Activated CD4-positive, alpha-beta T cell treated with anti-CD3 and anti-CD28 coated beads, Interleukin-2, amount 50 U/mL, for 16 hours (primary cell): ENCODE measurements around the gene SEMA3D.

Experiments used
- DNase-seq: peaks from one replicate; pipeline ENCODE4 v3.0.0-alpha.2; 2020

Gene SEMA3D

DNA sequence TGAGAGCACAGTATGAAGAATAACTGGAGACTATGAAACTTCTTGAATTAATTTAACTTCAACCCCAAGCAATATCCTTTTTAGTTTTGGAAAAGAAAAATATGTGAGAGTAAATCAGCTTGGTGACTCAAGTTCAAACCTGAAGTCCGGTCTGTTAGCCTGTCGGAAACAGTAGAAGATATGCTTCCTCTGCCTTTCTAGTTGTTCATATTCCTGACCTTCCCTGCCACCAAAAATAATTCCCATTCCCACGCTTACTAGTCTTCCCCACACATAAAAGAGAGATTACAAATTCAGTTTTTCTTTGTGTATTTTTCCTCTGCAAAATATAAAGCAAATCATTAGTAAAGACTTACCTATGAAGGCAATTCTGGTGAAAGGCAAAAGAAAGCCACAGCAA, 3.6 kb downstream of the SEMA3D start:
- no peak for DNase-seq

DNA sequence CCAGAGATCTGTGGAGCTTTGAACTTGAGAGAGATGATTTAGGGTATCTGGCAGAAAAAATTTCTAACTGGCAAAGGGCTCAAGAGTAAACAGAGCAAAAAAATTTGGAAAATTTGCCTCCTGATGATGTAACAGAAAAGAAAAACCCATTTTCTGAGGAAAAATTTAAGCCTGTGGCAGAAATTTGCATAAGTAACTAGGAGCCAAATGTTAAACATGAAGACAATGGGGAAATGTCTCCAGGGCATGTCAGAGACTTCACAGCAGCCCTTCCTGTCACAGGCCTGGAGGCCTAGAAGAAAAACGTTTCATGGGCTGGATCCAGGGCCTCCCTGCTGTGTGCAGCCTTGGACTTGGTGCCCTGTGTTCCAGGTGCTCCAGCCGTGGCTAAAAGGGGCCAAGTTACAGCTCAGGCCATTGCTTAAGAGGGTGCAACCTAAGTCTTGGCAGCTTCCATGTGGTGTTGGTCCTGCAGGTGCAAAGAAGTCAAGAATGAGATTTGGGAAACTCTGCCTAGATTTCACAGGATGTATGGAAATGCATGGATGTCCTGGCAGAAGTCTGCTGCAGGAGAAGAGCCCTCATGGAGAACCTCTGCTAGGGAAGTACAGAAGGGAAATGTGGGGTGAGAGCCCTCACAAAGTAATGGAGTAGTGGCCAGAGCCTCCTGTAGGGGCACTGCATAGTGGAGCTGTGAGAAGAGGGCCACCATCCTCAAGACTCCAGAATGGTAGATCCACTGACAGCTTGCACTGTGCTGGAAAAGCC, 8.1 kb downstream of the SEMA3D start:
- DNase-seq = no peak

DNA sequence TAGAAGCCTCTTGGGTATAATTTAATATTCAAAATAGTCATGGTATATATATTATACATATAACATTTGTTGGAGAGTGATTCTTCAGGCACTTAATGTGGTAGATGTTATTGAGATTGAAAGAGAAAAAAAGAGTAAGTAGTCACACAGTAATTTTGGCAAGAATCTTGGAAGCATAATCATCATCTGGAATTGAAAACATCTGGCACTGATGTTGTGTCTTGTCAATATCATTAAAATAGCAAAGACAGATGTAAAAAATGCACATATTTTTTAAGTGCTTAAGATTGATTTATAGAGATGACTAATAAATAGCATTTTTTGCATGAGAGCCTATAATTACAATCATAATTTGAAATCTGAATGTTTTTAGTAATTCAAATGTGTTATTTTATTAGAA, 9.5 kb downstream of the SEMA3D start:
- no peak for DNase-seq

DNA sequence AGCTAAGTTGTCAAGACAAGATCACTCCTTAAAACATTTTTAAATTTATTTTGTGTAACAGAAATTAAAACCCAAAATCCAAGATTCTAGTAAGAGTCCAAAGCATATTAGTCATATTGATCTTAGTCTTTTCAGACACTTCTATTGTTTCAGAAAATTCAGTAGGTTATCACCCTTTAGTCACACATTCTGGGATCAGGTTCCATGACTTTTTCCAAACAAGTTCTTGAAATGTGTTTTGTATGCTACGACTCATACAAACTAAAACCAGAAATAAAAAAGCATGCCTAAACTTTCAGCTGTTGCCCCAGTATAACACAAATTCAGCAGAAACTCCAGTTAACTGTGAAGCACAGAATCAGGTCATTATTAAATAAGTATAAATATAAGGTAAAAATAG, 10.7 kb downstream of the SEMA3D start:
- no peak for DNase-seq

DNA sequence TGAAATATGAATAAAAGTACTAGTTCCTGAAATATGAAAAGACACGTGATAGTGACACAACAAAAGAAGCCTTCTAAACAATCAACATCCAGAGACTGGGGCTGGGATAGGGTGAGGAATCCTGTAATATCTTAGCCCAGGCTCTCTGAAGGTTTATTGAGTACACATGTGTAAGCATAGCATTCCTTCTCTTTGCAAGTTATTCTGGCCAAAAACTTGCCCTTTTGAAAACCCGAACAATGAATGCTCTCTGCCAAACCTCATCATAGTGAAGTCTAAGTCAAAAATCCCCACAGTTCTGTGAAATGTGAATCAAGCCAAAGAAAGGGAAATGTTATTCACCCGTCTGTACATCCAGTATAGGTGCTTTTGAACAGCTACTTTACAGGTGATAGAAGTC, 11.6 kb downstream of the SEMA3D start:
- no peak for DNase-seq

DNA sequence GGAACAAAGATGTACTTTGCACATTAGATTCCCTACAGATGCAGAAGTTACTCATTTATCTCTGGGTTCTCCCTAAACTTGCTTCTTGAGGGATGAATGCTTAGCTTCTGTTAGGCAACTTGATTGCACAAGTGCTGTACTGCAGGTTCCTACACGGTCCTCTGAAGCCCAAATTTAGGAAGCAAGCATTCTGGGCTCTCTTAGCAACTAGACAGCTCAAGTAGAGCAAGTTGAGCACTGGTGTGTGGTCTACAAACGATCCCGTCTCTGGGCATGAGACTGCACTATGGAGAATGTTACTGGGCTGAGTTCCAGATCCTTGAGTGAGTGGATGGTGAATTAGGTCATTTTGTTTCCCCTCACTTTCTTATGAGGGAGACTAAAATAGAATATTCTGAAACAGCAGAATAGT, 14.3 kb downstream of the SEMA3D start:
- no peak for DNase-seq

DNA sequence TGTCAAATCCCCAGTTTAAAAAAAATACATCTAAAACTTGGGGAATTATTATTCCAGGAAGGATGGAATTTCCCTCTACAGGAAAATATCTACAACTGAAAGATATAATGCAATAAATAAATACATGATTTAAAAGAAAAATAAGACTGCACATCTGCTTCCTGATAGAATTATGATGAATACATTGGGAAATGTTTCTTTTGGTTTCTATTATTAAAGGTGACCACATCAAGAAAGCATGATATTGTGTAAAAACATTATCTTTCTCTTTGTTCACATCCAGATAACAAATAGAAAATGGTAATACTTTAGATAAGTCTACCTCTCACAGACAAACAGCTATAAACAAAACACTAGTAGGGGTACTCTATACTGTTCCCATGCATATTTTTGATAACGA, 19.2 kb downstream of the SEMA3D start:
- DNase-seq = no peak

DNA sequence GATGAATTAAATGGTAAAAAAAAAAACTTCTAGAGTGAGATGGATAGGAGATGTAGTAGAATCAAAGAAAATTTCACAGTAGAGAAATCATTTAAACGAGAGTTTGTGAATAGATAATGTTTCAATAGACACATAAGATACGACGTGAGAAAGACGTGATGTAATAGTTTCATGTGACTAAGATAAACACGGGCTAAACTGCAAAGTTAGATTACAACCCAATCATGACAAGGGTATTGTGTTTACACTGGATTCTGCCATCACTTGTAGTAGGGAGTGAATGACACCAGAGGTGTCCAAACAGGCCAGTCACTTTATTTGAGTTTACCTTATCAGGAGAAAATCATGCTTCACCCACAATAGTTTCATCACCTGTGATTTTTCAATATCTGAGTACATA, 21.6 kb downstream of the SEMA3D start:
- no peak for DNase-seq

DNA sequence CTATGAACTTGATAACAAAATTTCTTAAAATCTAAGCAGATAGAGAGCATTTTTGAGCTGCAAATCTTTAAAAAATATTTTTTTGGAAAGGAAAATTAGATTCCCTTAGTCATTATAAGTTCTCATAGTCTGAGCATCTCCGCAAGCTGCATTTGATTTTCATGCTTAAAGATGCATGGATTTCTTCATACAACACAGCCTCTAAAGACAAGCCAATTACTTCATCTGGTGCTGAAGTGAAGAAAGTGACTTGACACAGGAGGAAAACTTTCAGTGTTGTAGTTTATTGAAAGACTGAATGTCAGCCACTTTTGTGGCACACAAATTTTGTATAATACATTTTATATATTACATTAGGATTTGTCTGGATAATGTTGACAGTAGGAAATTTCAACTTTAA, 22.5 kb downstream of the SEMA3D start:
- DNase-seq = no peak

DNA sequence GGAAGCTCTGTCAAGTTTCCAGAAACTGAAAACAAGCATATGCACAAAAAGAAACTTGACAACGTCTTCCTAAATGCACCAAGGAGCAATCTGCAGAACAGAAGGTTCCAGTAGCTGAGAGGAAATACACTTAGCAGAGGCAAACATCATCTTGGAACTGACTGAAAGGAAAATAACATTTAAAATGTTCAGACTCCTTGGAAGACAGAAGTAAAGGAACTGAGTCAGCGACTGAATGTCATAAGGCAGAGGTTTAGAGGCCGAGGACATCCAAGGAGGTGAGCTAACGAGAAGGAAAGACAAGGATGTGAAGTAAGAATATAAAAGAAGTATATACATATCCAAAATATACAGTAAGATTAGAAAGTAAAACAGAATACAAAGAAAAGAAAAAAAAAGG, 24.1 kb downstream of the SEMA3D start:
- no peak for DNase-seq

DNA sequence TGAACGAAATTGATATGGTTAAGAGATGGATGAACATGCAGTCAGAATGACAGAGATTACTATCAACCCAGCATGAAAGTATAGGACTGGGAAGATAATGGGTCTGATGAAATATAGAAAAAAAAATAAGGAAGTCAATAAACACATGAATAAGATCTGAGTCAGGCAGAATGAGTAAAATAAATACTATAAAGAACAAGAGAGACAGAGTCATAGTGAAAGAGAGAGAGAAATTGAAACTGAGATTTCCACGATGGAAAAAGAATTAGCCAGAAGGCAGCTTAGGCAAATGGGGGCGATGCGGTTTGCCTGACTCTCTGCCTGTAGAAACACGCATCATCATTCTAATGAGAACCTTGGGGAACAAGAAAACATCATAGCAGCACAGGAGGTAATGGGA, 26.6 kb downstream of the SEMA3D start:
- peak; percentile 51 for DNase-seq

DNA sequence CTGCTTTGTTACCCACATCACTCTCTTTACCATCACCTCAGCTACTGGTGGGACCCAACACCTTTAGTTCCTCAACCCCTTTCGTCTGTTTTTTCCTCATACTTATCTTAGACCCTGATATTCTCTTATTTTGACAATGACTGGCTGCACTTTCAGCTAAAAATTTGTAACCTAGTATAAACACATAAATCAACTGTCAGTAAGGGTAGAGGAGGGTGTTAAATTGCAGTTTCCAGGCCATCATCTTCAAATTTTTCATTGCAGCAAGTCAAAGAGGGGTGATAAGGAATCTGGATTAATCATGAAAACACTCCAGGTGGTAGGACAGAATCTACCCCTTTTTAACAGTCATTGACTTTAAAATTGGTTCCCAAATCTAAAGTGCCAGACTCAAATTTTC, 27.9 kb downstream of the SEMA3D start:
- DNase-seq = no peak

DNA sequence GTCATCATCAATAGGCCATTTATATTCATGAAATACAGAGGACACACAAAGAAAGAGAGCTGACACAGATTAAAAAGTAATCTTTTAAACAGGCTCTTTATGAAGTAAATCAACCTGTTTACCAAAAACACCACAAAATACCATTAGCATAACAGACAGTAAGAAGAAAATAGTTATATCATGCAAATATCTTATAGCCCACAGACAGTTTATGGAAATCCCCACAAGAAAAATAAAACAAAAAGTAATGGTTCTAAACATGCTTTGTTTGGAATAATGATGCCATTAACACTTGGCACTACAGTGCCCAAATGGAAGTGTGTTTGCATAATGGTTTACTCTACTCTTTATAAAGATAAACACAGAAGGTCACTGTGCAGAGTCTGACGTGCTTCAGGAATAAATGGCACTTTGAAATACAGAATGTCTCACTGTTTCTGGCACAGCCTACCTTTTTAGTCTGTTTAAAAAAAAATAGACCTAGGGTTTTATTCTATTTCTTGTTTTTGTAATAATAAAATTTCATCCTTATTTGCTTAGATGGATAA, 30.1 kb downstream of the SEMA3D start:
- no peak for DNase-seq

DNA sequence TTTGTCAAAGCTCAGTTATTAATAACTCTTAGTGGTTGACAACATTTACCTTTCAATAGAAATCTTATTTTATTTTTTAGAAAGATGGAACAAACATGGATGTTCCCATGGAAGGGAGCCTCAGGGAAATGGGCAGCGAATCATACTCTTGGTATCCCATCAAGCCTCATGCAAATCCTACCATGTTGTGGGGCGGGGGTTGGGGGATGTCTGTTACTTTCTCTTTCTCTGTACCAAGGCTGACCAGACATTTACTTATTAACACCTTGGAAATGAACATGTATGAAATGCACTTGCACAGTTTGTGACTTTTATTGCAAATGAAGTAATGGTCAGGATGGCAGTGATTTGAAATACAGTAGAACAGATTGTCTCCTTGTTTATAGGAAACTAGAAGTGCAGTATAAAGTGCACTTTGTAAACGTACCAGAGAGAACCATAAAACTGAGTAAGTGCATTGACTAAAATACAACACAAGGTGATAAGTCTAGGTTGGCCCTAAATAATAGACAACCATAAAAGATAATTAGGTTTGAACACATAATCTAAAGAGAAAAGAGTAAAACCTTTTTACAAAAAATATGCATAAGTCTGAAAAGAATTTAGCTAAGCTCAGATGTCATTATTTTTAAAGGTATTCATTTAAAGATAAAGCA, 32.4 kb downstream of the SEMA3D start:
- DNase-seq = no peak

DNA sequence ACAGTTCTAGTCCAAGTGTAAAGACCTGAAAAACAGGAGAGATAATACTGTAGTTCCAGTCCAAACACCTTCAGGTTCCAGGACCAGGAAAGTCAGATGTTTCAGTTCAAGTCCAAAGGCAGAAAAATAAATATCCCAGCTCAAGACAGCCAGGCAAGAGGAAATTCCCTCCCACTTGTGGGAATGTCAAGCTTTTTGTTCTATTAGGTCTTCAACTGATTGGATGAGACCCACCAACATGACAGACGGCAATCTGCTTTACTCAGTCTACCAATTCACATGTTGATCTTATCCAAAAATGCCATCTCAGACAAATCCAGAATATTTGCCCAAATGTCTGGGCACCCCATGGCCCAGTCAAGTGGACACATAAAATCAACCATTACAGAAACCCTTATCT, 33.1 kb downstream of the SEMA3D start:
- no peak for DNase-seq

DNA sequence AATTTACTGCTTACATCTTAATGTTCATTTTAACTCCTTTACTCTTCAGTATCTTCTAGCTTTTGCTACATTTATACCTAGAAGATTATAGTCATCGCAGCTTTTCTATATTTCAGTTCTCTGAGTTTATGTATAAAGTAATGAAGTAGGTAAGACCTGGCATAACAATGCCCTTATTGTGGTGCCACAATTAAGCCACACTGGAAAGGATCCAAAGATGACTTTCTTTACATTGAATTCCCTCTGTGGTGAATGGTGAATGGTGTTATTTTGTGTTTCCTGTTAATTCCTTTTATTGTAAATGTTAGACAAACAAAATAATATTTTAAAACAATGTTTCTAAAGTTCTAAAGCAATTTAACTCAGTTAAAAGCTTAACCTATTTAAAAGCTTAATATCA, 36.2 kb downstream of the SEMA3D start:
- no peak for DNase-seq

DNA sequence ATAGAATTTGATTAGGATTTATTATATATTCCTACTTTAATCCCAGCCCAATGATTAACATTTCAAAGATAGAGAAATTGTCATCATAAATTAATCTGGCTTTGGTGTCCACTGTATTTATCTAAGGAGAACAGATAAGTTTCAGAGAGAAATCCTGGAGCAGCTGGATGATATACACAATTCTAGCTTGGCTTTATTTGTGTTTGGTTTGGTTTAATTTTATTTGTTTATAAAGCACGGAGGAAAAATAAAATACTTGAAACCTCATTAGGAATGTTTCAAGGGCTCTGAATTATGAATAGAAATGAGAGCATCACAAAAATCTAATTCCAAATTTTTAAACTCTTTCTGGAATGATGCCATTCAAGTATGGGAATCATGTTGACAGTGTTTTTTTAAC, 42.1 kb downstream of the SEMA3D start:
- no peak for DNase-seq

DNA sequence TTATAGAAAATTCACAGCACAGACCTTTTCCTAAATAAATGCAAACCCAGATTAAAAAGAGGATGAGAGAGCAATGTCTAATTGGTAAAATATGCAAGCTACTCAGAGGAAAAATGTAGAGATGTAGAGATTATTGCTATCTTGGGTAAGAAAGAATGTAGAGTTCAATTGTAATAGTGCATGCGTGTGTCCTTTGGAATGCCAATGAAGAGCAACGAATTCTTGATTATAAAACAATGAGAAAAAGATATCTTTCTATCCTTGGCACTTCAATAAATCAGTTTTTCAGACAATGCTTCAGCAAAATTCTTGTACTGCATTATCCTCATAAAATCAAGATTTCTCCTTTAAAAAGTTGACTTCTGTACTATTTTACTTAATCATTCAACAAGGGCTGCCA, 50.9 kb downstream of the SEMA3D start:
- no peak for DNase-seq

DNA sequence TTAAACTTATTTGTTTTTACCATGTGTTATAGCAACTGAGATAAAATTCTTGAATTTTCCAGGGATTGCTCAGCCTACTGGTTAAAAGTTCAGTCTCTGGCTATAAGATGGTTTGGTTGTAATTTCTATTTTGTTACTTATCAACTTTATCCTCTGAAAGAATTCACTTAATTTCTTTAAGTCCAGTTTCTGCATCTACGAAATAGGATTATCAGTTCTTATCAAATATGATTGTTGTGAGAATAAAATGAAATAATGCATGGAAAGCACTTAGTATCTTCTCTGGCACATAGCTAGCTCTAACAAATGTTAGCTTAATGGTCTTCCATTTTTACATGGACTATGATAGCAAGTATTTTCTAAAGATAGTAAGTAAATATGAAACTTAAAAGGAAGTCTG, 53.3 kb downstream of the SEMA3D start:
- DNase-seq = no peak

DNA sequence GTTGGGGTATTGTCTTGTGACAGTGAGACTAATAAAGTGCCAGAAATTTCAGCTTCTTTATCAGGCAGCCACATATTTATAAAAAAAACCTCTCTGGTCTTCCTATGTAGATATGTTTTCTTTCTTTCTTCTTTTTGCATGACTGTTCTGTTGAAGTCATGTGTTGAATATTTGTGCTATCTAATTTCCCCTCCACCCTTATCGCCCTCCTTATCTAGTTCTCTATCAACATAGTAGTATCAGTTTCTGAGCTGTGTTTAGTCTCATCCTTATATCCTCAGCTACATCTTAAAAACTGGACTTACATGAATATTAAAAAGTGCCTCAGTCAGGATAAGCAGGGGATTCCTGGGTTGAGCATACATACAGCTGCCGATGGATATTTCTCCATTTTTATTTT, 53.9 kb downstream of the SEMA3D start:
- DNase-seq = no peak

DNA sequence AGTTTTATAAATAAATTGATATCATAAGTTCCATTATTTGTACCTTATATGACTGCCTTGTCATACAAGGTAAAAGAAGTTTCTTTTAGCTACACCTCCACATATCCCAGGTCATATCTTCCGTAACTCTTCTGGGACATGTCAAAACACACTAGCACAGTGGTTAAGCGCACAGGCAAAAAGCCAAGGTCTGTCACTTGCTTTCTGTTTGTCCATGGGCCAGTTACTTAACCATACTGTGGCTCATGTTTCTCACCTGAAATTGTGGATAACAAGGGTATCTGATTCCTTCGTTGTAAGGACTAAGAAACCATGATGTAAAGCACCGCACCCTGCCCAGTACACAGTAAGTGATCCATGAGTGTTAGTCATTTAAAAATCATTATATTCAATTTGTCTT, 56.2 kb downstream of the SEMA3D start:
- DNase-seq = no peak

DNA sequence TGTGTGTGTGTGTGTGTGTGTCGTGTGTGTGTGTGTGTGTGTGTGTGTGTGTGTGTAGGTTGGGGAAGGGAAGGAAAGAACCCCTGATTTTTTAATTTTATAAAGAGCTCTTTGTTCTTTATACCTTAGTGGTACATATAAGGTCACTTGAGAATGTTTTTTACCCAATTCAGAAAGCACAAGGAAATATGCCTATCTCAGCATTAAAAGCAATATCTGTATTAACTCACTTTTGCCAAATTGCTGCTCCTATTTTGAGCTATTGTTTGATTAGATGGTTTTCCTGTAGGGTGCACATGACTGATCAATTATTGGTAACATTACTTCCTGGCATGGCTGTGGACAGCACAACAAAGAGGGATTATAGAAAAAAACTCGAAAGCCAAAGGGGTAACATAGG, 60.5 kb downstream of the SEMA3D start:
- DNase-seq = no peak

DNA sequence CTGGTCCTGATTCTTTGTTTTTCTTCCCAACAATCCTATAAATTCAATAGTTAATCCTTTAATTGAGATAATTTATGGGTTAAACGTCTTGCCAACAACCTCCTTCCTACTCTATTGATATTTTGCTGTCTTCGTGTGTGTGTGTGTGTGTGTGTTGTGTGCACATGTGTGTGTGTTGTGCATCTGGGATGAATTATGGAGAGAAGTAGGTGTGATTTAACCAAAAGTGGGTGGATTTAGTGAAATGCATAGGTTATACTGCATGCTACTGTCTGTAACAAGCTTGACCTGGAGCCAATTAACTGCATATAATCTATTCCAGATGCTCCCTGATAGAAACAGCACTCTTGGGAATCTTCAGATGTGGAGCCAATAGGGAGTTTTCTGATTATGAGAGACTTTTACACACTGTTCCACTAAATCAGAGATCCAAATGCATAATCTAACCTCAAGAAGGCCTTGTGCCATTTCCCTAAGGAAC, 61.2 kb downstream of the SEMA3D start:
- no peak for DNase-seq

DNA sequence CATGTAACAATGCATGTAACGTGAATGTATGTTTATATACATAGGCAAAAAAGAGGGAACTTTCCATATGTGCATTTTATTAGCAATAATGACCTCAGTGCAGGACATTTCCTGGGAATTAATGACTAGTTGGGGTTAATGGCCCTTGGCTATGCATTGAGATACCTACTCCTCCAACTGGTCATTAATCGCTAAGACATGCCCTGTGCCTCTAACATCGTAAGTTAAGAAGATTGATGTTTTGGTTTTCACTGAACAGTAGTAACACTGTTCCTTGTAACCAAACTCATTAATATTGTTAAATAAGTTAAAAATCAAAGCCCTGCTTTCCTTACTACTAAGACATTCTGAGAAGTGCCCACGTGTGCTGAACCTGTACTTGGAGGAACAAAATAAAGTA, 61.7 kb downstream of the SEMA3D start:
- DNase-seq = no peak

DNA sequence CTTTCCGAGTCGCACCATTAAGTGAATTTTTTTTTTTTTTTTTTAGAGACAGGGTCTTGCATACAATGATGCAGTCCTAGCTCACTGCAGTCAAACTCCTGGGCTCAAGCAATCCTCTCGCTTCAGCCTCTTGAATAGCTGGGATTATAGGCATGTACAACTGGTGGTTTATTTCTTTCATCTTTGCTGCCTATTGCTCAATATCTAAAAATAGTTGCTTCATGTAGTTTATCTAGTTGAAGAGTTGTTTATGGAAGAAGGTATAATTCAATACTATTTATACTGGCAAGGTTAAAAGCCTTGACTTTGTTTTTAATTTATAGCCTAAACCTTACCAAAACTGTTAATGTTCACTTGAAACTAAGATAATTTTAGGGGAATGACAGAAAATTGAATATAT, 66.9 kb downstream of the SEMA3D start:
- no peak for DNase-seq
